ENCODE measurements around the gene RCOR2.

The RCOR2 gene

DNA sequence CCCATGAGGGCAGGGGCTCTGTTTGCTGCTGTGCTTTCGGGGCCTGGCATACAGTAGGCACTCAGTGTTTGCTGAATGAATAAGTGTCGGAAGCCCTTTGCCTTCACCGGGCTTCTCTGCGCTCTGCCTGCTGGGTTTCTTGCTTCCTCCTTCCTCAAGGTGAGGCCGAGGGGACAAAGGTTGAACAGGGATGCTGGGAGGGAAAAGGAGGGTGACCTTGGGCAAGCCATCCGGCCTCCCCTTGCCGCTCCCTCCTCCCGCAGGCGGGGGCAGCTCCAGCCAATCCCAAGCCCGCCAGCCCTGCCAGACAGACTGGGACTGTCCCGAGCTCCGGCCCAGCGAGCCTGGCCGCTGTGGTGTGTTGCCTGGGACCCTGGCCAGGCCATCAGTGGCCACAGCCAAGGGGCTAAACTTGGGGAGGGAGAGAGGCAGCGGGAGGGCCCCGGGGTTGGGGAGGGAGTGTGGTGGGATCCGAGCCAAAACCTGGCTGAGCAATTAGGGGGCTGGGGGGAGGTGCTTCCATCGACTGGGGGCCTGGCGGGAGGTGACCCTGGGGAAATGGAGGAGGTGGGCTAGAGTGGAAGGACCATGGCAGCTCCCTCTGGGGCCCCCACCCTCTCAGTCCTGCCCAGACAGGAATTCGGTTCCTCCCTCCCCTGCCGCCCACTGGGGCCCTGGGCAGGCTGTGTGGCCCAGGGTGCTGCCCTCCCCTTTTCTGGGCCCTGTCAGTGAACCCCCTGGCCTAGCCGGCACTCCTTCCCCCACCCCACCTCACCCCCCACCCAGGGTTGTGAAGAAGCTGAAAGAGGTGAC, 3.4 kb upstream of the RCOR2 start:
- H3K27me3 ChIP-seq (ENCODE audit: control insufficient read depth, insufficient read depth, low read length) = peaks cover 5% of the 10 kb centered on the region
- H3K9me3 ChIP-seq (ENCODE audit: control insufficient read depth, low read length) = no peaks in the 10 kb centered on the region
- H3K4me1 ChIP-seq (ENCODE audit: control insufficient read depth, insufficient read depth, low read length) = peaks cover 48% of the 10 kb centered on the region
- H3K9ac ChIP-seq (ENCODE audit: low read length) = peak overlapping the region; percentile 52
- H3K4me3 ChIP-seq (ENCODE audit: low read length) = peak overlapping the region; percentile 1
- no peaks in the 10 kb centered on the region for H3K36me3 ChIP-seq (ENCODE audit: control insufficient read depth, insufficient read depth, low read length)

DNA sequence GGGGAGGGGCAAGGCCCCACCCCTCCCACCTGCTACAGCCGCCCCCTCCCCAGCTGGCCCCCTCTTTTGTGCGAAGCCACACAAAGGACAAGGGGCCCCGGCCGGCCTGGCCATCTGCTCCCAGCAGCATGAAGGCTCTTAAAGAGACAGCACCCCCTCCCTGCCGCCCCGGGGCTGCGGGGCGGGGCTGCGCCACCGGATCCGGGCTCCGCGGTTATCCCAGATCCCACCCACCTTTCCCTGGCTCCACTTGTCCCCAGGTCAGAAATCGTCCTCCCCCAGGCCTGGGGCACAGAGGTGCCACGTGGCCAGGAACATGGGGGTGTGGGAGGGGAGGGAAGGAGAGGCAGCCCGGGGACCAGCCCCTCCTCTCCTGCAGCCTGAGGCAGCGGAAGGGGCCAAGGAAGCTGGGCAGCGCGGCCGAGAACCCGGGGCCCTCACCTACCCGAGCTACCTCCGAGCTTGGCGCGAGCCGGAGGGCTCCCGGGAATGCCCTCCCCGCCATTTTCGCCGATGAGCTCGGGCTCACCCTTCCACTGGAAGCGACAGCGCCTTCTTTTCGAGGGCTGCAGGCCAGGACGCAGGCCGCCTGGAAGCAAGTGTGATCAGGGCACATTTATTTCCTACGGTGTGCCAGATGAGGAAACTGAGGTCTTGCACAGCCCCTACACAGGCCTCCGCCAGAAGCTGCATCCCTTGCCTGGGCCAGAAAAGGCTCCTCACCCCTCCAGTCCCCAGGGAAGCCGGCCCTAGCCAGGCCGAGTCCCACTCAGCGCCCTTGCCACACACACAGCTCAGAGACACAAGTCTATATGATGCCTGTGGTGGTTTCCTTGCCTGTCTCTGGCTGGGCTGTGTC, 2.5 kb upstream of the RCOR2 start:
- peak overlapping the region; percentile 1 for H3K4me3 ChIP-seq (ENCODE audit: low read length)
- peaks cover 8% of the 10 kb centered on the region for H3K27me3 ChIP-seq (ENCODE audit: control insufficient read depth, insufficient read depth, low read length)
- H3K9ac ChIP-seq (ENCODE audit: low read length) = peak overlapping the region; percentile 52
- peaks cover 48% of the 10 kb centered on the region for H3K4me1 ChIP-seq (ENCODE audit: control insufficient read depth, insufficient read depth, low read length)
- no peaks in the 10 kb centered on the region for H3K36me3 ChIP-seq (ENCODE audit: control insufficient read depth, insufficient read depth, low read length)
- H3K9me3 ChIP-seq (ENCODE audit: control insufficient read depth, low read length) = no peaks in the 10 kb centered on the region

DNA sequence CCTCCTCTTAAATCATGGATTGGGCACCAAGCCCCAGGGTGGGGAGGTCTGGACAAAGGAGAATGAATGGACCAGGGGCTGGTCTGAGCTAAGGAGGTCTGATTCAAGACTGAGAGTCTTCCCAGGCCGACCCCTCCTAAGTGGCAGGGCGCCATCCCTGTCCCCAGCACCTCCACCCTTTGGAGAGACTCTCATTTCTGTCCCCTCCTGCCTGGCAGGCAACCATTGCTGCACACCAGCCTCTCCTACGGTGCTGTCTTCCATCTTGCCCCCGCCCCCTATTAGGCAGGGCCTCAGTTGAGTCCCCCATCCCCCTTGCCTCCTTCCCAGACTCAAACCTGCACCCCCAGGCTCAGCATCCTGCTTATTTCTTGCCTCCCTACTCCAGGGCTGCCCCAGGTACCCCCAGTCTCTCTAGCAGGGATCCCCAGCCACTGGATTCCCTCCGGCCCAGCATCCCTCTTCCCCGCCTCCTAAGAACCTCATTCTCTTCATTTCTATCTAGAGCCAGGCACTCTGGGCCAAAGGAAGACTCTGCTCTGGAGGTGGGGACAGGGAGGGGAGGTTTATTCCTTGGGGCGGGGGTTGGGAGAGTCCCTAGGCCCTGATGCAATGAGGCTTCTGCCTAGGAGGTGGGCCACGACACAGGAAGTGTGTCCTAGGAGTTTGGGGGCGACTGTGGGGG, 1.7 kb upstream of the RCOR2 start:
- Histone ChIP-seq H3K36me3 (ENCODE audit: control insufficient read depth, insufficient read depth, low read length) (no peaks in the 10 kb centered on the region), H3K4me1 (ENCODE audit: control insufficient read depth, insufficient read depth, low read length) (peaks cover 48% of the 10 kb centered on the region), H3K27me3 (ENCODE audit: control insufficient read depth, insufficient read depth, low read length) (peaks cover 8% of the 10 kb centered on the region), H3K9ac (ENCODE audit: low read length) (peak overlapping the region; percentile 37), H3K4me3 (ENCODE audit: low read length) (no peak overlapping the region), H3K9me3 (ENCODE audit: control insufficient read depth, low read length) (no peaks in the 10 kb centered on the region)

DNA sequence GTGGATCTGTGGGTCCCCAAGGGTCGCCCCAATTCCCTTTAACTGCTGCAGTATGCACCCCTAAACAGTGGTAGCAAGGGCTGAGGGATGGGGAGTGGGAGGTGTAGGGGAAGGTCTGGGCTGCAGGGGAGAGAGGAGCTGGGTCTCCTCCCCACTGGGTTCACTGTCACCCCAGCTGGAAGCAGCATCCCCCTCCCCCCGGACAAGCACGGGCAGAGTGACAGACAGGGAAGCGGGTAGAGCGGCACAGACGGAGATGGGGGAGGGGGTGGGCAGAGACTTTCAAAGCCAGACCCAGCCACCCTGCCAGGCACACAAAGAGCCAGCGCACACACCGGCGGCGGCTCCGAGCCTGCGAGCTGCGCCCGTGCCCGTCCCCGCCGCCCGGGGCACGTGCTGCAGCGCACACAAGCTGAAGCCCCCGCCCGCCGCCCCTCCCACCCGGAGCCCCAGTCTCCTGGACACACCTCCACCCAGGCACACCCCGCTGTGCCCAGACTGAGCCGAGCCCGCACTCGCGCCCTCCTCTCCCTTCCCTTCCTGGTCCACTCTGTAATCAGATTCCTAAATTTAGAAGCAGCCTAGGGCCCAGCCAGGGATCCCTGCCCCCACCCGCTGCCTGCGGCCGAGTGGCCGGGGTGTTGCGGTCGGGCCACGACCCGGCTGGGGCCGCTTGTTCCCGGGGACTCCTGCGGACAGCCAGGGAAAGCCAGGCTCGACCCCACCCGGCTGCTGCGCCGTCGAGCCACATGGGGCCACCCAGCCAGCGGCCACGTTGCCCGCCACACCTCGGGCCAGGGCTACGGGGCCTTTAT, 935 bp upstream of the RCOR2 start:
- peak overlapping the region; percentile 9 for H3K4me3 ChIP-seq (ENCODE audit: low read length)
- H3K36me3 ChIP-seq (ENCODE audit: control insufficient read depth, insufficient read depth, low read length) = no peaks in the 10 kb centered on the region
- H3K4me1 ChIP-seq (ENCODE audit: control insufficient read depth, insufficient read depth, low read length) = peaks cover 48% of the 10 kb centered on the region
- H3K9ac ChIP-seq (ENCODE audit: low read length) = peak overlapping the region; percentile 53
- no peaks in the 10 kb centered on the region for H3K9me3 ChIP-seq (ENCODE audit: control insufficient read depth, low read length)
- peaks cover 8% of the 10 kb centered on the region for H3K27me3 ChIP-seq (ENCODE audit: control insufficient read depth, insufficient read depth, low read length)

DNA sequence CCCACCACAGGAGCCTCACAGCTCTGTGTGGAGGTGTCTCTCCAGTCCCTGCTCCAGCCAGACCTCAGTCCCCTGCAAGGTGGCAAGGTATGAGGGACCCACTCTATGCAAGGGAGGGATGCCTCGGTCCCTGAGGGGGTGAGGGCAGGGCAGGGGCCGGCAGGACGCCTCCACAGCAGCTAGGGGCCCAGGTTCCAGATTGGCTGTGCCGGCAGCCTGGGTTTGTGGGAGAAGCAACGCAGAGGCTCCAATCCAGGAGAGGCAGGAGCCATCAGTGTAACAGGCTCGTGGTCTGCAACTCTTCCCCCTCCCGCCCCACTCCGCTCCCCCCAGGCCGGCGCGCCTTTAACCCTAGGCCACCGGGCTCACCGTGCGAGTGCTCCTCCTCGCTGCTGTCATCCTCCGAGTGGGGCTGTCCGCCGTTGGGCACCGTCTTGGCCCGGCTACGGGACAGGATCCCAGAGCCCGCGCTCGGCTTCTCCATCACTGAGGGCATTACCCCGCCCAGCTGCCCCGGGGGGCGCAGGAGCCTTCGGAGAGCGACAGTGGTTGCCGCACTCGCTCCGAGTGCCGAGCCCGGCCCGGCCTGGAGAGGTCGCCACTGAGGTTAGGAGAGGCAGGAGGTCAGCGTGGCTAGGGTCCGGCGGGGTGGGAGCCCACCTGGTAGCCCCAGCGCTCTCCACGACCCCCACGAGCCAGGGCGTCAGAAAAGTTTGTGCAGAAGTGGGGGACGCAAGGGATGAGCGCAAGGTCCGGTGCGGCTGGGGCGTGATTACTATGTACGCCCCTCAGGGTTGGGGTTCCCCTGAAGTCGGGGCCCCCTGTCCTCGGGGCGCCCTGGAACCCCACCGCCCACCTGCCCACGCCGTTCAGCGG, 765 bp downstream of the RCOR2 start:
- no peaks in the 10 kb centered on the region for H3K36me3 ChIP-seq (ENCODE audit: control insufficient read depth, insufficient read depth, low read length)
- H3K27me3 ChIP-seq (ENCODE audit: control insufficient read depth, insufficient read depth, low read length) = peaks cover 8% of the 10 kb centered on the region
- H3K9me3 ChIP-seq (ENCODE audit: control insufficient read depth, low read length) = no peaks in the 10 kb centered on the region
- H3K4me1 ChIP-seq (ENCODE audit: control insufficient read depth, insufficient read depth, low read length) = peaks cover 48% of the 10 kb centered on the region
- no peak overlapping the region for H3K9ac ChIP-seq (ENCODE audit: low read length)
- H3K4me3 ChIP-seq (ENCODE audit: low read length) = no peak overlapping the region

DNA sequence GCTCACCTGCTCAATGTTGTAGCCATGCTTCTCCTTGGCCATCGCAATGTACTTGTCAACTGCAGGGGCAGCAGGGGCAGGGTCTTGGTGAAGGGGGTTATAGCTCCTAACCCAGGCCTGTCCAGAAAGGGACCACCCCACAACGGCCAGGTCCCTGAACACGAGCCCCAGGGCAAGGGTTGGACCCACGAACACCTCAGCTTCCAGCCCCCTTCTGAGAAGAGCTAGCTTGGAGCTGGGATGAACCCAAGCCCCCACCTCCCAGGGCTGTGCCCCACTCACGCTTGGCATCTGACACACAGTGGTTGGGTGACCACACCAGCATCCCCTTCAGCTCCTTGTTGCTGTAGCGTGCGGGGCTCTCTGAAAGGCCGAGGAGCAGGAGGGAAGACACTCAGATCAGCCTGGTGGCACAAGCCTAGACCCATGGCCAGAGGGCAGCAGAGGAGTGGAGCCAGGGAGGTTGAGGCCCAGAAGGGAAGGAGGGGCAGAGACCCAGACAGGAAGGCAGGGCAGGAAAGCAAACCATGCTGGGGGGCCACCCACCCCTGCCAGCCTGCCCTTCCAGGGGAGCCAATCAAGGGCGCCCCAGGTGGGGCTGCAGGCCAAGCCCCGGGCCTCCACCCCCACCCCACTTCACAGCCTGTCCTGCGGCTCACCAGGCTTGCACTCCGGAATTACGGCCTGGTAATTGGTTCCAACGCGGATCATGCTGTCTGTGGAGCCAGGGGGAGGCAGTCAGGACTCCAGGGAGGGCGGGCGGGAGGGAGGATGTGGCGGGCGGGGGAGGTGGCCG, 1.9 kb downstream of the RCOR2 start:
- Histone ChIP-seq H3K36me3 (ENCODE audit: control insufficient read depth, insufficient read depth, low read length) (no peaks in the 10 kb centered on the region), H3K4me1 (ENCODE audit: control insufficient read depth, insufficient read depth, low read length) (peaks cover 40% of the 10 kb centered on the region), H3K9ac (ENCODE audit: low read length) (no peak overlapping the region), H3K4me3 (ENCODE audit: low read length) (no peak overlapping the region), H3K9me3 (ENCODE audit: control insufficient read depth, low read length) (no peaks in the 10 kb centered on the region), H3K27me3 (ENCODE audit: control insufficient read depth, insufficient read depth, low read length) (peaks cover 8% of the 10 kb centered on the region)

DNA sequence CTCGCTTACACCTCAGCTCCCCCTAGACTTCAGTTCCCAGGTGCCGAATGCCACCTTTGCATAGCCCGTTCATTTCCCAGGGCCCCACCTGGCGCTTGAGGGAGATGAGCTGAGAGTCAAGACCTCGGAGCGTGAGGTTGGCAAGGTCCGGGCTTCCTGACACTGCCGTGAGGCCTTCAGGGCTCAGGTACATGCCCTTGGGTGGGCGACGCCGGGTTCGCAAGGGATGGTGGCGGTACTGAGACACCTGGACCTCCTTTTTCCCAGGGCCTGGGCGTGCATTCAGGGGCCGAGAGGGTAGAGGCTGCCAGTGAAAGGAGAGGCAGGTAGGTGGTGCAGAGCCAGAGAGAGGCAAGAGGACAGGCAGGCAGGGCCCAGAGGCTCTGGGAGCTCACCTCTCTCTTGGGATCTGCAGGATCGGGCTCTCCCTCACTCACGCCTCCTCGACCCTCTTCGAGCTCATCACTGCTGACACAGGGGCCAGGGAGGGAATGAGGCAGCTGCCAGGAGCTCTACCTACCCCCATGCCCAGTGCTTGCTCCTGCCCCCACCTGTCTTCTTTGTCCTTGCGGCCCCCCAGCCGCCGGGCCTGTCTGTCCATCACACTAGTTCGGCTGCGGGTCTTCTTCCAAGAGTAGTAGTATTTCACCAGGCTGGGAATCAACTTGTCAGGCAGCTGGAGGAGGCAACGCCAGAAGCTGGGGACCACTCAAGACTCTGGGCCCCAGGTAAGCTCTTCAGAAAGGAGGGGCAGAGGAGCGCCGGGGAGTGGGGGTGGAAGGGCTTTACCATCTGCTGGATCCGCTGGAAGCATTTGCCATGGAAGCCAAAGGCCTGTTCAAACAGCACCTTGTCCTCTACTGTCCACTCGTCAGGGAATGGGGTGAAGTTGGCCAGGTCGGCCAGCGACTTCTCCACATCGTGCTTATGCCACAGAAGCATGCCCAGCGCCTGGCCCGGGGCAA, 2.8 kb downstream of the RCOR2 start:
- Histone ChIP-seq H3K36me3 (ENCODE audit: control insufficient read depth, insufficient read depth, low read length) (no peaks in the 10 kb centered on the region), H3K9me3 (ENCODE audit: control insufficient read depth, low read length) (no peaks in the 10 kb centered on the region), H3K4me1 (ENCODE audit: control insufficient read depth, insufficient read depth, low read length) (peaks cover 31% of the 10 kb centered on the region), H3K9ac (ENCODE audit: low read length) (no peak overlapping the region), H3K27me3 (ENCODE audit: control insufficient read depth, insufficient read depth, low read length) (peaks cover 8% of the 10 kb centered on the region), H3K4me3 (ENCODE audit: low read length) (no peak overlapping the region)

DNA sequence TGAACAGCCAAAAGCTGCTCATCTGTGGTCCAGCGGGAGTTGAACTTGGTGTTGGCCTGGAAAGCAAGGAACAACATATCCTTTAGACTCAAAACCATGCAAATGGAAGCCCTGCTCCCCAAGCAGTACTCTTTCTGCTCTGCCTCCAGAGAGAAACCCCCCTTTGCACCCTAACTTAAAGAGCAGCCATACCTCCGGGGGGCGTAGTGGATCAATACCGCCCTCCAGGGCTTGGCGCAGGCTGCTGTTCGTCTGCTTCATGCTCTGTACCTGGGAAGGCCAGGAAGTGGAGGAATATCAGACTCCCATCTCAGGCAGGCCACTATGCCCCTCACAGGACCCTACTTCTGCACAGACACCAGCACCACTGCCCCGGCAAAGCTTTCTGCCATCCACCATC, 4.3 kb downstream of the RCOR2 start:
- peaks cover 8% of the 10 kb centered on the region for H3K27me3 ChIP-seq (ENCODE audit: control insufficient read depth, insufficient read depth, low read length)
- peaks cover 16% of the 10 kb centered on the region for H3K4me1 ChIP-seq (ENCODE audit: control insufficient read depth, insufficient read depth, low read length)
- H3K4me3 ChIP-seq (ENCODE audit: low read length) = no peak overlapping the region
- H3K9me3 ChIP-seq (ENCODE audit: control insufficient read depth, low read length) = no peaks in the 10 kb centered on the region
- no peak overlapping the region for H3K9ac ChIP-seq (ENCODE audit: low read length)
- H3K36me3 ChIP-seq (ENCODE audit: control insufficient read depth, insufficient read depth, low read length) = peaks cover 8% of the 10 kb centered on the region

DNA sequence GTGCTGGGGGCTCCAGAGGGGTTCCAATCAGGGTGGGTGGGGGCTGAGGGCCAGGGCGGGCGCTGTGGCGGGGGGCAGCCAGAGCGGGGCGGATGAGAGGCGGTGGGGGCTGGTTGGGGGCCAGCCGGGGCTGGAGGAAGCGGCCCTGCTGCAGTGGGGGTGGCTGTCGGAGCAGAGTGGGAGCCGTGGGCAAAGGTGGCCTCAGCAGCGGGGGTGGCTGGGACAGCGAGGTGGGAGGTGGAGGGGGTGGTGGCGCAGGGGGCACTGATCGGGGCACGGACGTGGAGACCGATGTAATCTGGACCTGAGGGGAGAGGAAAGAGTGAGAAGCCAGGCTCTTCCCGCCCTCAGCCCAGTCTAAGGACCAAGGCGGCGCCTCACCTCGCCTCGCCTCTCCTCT, 5.1 kb downstream of the RCOR2 start:
- H3K36me3 ChIP-seq (ENCODE audit: control insufficient read depth, insufficient read depth, low read length) = peaks cover 13% of the 10 kb centered on the region
- peaks cover 11% of the 10 kb centered on the region for H3K4me1 ChIP-seq (ENCODE audit: control insufficient read depth, insufficient read depth, low read length)
- H3K27me3 ChIP-seq (ENCODE audit: control insufficient read depth, insufficient read depth, low read length) = peaks cover 8% of the 10 kb centered on the region
- no peak overlapping the region for H3K4me3 ChIP-seq (ENCODE audit: low read length)
- H3K9ac ChIP-seq (ENCODE audit: low read length) = no peak overlapping the region
- no peaks in the 10 kb centered on the region for H3K9me3 ChIP-seq (ENCODE audit: control insufficient read depth, low read length)

Measured in mucosa of stomach (tissue), 1 donor.